ENCODE measurements around the gene CFDP1.

DNA sequence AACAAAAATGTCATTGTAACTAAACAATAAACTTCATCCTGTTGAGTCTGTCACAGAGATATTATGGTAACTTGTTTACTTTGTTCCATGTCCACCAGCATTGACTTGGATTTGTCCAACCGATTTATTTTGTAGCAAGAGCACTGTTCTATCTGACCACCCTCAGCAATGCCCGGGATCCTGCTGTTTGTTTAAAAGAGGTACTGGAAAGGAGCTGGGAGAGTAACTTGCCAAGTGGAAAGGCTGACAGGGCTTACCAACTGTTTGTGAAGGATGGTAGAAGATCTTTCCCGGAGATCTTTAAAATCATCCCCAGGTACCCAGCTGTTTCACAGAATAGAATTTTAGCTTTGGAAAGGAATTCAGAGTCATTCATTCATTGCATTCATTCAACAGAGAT lies 122.8 kb downstream of the CFDP1 start:
- TF ChIP-seq EP300 (IDR thresholded peaks at IDR 0.05) (no peak), POLR2AphosphoS5 (IDR thresholded peaks at IDR 0.05) (no peak)
- TF ChIP-seq, protein P1, sequence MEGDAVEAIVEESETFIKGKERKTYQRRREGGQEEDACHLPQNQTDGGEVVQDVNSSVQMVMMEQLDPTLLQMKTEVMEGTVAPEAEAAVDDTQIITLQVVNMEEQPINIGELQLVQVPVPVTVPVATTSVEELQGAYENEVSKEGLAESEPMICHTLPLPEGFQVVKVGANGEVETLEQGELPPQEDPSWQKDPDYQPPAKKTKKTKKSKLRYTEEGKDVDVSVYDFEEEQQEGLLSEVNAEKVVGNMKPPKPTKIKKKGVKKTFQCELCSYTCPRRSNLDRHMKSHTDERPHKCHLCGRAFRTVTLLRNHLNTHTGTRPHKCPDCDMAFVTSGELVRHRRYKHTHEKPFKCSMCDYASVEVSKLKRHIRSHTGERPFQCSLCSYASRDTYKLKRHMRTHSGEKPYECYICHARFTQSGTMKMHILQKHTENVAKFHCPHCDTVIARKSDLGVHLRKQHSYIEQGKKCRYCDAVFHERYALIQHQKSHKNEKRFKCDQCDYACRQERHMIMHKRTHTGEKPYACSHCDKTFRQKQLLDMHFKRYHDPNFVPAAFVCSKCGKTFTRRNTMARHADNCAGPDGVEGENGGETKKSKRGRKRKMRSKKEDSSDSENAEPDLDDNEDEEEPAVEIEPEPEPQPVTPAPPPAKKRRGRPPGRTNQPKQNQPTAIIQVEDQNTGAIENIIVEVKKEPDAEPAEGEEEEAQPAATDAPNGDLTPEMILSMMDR (IDR thresholded peaks at IDR 0.05) = no peak

Measured in upper lobe of left lung (tissue), 4 donors.